SK-N-SH treated with all-trans-retinoic acid at 6 μM for 48 hours (cell line): ENCODE data around the gene A4GNT.
A peak's percentile ranks its signal among the peaks of the same experiment; 100 is the strongest.

ENCODE experiments used
- ATAC-seq: fragments of 200-7000 bp; cut with Tn5 transposase; 3 replicates; pipeline ENCODE4 v1.9.1; 2020; ENCODE audit warnings: mild to moderate bottlenecking, moderate library complexity
- ARNTL ChIP-seq: fragments of 450-650 bp; formaldehyde crosslinking; IDR thresholded peaks from 2 replicates; pipeline ENCODE4 v1.5.0; 2020; ENCODE audit warnings: low read depth, mild to moderate bottlenecking, moderate library complexity, borderline replicate concordance
- BACH2 ChIP-seq: fragments of 250-450 bp; sonication (Bioruptor Pico); IDR thresholded peaks from 2 replicates; pipeline ENCODE4 v1.9.0; 2021; ENCODE audit warnings: mild to moderate bottlenecking, borderline replicate concordance
- CREB5 ChIP-seq: fragments of 250-450 bp; sonication (Bioruptor Pico); IDR thresholded peaks from 2 replicates; pipeline ENCODE4 v1.5.1; 2020; ENCODE audit warnings: low read depth, mild to moderate bottlenecking, moderate library complexity
- CSDC2 ChIP-seq: fragments of 250-450 bp; sonication (Bioruptor Pico); IDR thresholded peaks from 2 replicates; pipeline ENCODE4 v1.5.0; 2020; ENCODE audit warnings: mild to moderate bottlenecking, moderate library complexity
- CSRNP3 ChIP-seq: fragments of 250-450 bp; sonication (Bioruptor Pico); IDR thresholded peaks from 2 replicates; pipeline ENCODE4 v1.5.1; 2021; ENCODE audit warnings: mild to moderate bottlenecking, moderate library complexity
- ESRRG ChIP-seq: fragments of 250-450 bp; sonication (Bioruptor Pico); IDR thresholded peaks from 2 replicates; pipeline ENCODE4 v1.6.1; 2021; ENCODE audit warnings: mild to moderate bottlenecking
- GLIS3 ChIP-seq: fragments of 250-450 bp; sonication (Bioruptor Pico); IDR thresholded peaks from 2 replicates; pipeline ENCODE4 v1.5.0; 2020; ENCODE audit warnings: mild to moderate bottlenecking, moderate library complexity
- ISL1 ChIP-seq: fragments of 250-450 bp; sonication (Bioruptor Pico); IDR thresholded peaks from 2 replicates; pipeline ENCODE4 v2.1.2; 2022; ENCODE audit warnings: mild to moderate bottlenecking, moderate library complexity
- OSR1 ChIP-seq: fragments of 250-450 bp; sonication (Bioruptor Pico); IDR thresholded peaks from 2 replicates; pipeline ENCODE4 v1.8.0; 2022; ENCODE audit warnings: moderate library complexity, mild to moderate bottlenecking, inconsistent platforms
- PATZ1 ChIP-seq: fragments of 250-450 bp; sonication (Bioruptor Pico); IDR thresholded peaks from 2 replicates; pipeline ENCODE4 v1.8.0; 2020; ENCODE audit warnings: mild to moderate bottlenecking, moderate library complexity, borderline replicate concordance
- POU6F1 ChIP-seq: fragments of 250-450 bp; sonication (Bioruptor Pico); IDR thresholded peaks from 2 replicates; pipeline ENCODE4 v1.8.0; 2021; ENCODE audit warnings: low read depth, mild to moderate bottlenecking, moderate library complexity, borderline replicate concordance
- PPARA ChIP-seq: fragments of 250-450 bp; sonication (Bioruptor Pico); IDR thresholded peaks from 2 replicates; pipeline ENCODE4 v1.5.0; 2020; ENCODE audit warnings: mild to moderate bottlenecking, borderline replicate concordance
- RARB ChIP-seq: fragments of 250-450 bp; sonication (Bioruptor Pico); IDR thresholded peaks from 2 replicates; pipeline ENCODE4 v1.8.0; 2021; ENCODE audit warnings: mild to moderate bottlenecking, moderate library complexity
- SNAI2 ChIP-seq: fragments of 250-450 bp; sonication (Bioruptor Pico); IDR thresholded peaks from 2 replicates; pipeline ENCODE4 v1.5.0; 2020; ENCODE audit warnings: mild to moderate bottlenecking, moderate library complexity
- TCF4 ChIP-seq: fragments of 250-450 bp; sonication (Bioruptor Pico); IDR thresholded peaks from 2 replicates; pipeline ENCODE4 v1.8.0; 2021; ENCODE audit warnings: mild to moderate bottlenecking, moderate library complexity, borderline replicate concordance
- TSHZ2 ChIP-seq: fragments of 250-450 bp; sonication (Bioruptor Pico); IDR thresholded peaks from 2 replicates; pipeline ENCODE4 v1.5.0; 2020; ENCODE audit warnings: mild to moderate bottlenecking, moderate library complexity
- ZC3H10 ChIP-seq: fragments of 250-450 bp; sonication (Bioruptor Pico); IDR thresholded peaks from 2 replicates; pipeline ENCODE4 v1.5.1; 2021; ENCODE audit warnings: mild to moderate bottlenecking, moderate library complexity
- ZFP3 ChIP-seq: fragments of 250-450 bp; sonication (Bioruptor Pico); IDR thresholded peaks from 2 replicates; pipeline ENCODE4 v1.5.0; 2020; ENCODE audit warnings: mild to moderate bottlenecking, moderate library complexity
- ZFP30 ChIP-seq: fragments of 450-650 bp; formaldehyde crosslinking; IDR thresholded peaks from 2 replicates; pipeline ENCODE4 v1.5.0; 2022; ENCODE audit warnings: mild to moderate bottlenecking, moderate library complexity
- ZNF565 ChIP-seq: fragments of 450-650 bp; formaldehyde crosslinking; conservative IDR thresholded peaks from 2 replicates; pipeline ENCODE4 v1.5.0; 2020; ENCODE audit warnings: low read depth, mild to moderate bottlenecking, moderate library complexity
- ZNF70 ChIP-seq: fragments of 450-650 bp; formaldehyde crosslinking; IDR thresholded peaks from 2 replicates; pipeline ENCODE4 v1.5.0; 2020; ENCODE audit warnings: mild to moderate bottlenecking, moderate library complexity

The A4GNT gene

GRCh38 chr3:138118612-138119422 is 13.4 kb downstream of the A4GNT start:
- no peak for TF ChIP-seq ZC3H10 (CRISPR knock-in tag)
- no peak for TF ChIP-seq CREB5 (CRISPR knock-in tag)
- no peak for TF ChIP-seq TCF4 (CRISPR knock-in tag)
- TF ChIP-seq ARNTL (CRISPR knock-in tag): no peak
- TF ChIP-seq ESRRG (CRISPR knock-in tag): no peak
- TF ChIP-seq BACH2 (CRISPR knock-in tag): no peak
- no peak for TF ChIP-seq CSDC2
- no peak for TF ChIP-seq SNAI2
- no peak for TF ChIP-seq ZNF565 (CRISPR knock-in tag)
- no peak for TF ChIP-seq PPARA (CRISPR knock-in tag)
- no peak for TF ChIP-seq PATZ1 (CRISPR knock-in tag)
- no peak for TF ChIP-seq ZFP30
- TF ChIP-seq GLIS3 (CRISPR knock-in tag): no peak
- no peak for TF ChIP-seq TSHZ2
- no peak for TF ChIP-seq RARB
- no peak for TF ChIP-seq ISL1 (CRISPR knock-in tag)
- TF ChIP-seq CSRNP3 (CRISPR knock-in tag): no peak
- TF ChIP-seq OSR1 (CRISPR knock-in tag): no peak

GRCh38 chr3:138114988-138115971 is 16.9 kb downstream of the A4GNT start, which contains the start of gene DZIP1L:
DZIP1L (minus strand) TSS chr3:138115608; CDS start chr3:138103971, 11,637 bp downstream.
- peak; percentile 89 for ATAC-seq
- TF ChIP-seq ESRRG (CRISPR knock-in tag) (no peak), ZFP3 (peak; percentile 87)

More at GRCh38 chr3:138118612-138119422, 13.4 kb downstream of the A4GNT start:
- ATAC-seq: peak; percentile 67

GRCh38 chr3:138114431-138114918 is 17.7 kb downstream of the A4GNT start:
- TF ChIP-seq PPARA (CRISPR knock-in tag) (no peak), ARNTL (CRISPR knock-in tag) (no peak), ZNF70 (CRISPR knock-in tag) (no peak), ZFP3 (no peak), TCF4 (CRISPR knock-in tag) (no peak), ISL1 (CRISPR knock-in tag) (no peak), ESRRG (CRISPR knock-in tag) (no peak), OSR1 (CRISPR knock-in tag) (no peak), POU6F1 (no peak), GLIS3 (CRISPR knock-in tag) (no peak), ZC3H10 (CRISPR knock-in tag) (no peak), CREB5 (CRISPR knock-in tag) (no peak), BACH2 (CRISPR knock-in tag) (no peak), SNAI2 (no peak)
- peak; percentile 17 for ATAC-seq
